ENCODE measurements around the gene AQP2.

AQP2 gene

DNA sequence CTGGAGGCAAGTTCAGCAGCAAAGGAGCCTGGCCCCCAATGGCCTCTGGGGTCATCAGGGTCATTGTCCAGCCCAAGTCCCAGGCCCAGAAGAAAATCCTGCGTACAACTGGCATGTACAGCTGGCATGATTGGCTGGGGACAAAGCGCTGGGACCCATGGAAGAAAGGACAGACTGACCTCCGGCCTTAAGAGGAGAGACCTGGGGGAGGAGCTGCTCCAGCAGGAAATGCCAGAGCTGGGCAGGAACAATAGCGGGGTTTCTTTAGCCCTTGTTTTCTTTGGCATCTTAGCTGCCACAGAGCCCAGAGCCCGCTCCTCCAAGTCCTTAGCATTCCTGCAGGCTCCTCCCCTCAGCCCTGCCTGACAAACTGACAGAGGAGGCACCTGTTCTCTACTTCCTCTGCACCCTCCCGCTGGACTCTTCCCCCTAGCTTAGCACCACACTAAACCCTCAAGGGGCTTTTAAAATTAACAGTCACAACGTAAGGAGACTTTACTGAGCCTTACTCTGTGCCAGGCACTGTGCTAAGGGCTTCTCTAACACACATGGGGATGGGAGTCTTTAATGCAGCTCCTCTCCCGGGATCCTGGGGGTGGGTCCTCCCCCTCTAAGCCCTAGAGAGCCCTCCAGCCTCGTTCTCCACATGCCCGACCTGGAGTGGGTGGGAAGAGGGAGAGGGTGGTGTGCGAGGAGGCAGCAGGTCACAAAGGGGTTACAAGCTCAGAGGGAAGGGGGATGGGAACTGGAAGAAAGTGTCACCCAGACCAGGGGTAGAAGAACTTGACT lies 9.3 kb downstream of the AQP2 start:
- TF ChIP-seq EZH2 (IDR thresholded peaks at IDR 0.05; ENCODE audit: borderline replicate concordance, low read length), result no peak
- TF ChIP-seq, protein P1, sequence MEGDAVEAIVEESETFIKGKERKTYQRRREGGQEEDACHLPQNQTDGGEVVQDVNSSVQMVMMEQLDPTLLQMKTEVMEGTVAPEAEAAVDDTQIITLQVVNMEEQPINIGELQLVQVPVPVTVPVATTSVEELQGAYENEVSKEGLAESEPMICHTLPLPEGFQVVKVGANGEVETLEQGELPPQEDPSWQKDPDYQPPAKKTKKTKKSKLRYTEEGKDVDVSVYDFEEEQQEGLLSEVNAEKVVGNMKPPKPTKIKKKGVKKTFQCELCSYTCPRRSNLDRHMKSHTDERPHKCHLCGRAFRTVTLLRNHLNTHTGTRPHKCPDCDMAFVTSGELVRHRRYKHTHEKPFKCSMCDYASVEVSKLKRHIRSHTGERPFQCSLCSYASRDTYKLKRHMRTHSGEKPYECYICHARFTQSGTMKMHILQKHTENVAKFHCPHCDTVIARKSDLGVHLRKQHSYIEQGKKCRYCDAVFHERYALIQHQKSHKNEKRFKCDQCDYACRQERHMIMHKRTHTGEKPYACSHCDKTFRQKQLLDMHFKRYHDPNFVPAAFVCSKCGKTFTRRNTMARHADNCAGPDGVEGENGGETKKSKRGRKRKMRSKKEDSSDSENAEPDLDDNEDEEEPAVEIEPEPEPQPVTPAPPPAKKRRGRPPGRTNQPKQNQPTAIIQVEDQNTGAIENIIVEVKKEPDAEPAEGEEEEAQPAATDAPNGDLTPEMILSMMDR (IDR thresholded peaks at IDR 0.05; ENCODE audit: low read length), result no peak
- H3K9me3 ChIP-seq (ENCODE audit: low read length), result no peaks in the 10 kb centered on the region
- H3K9ac ChIP-seq (ENCODE audit: low read length), result no peak overlapping the region
- H3K4me2 ChIP-seq (ENCODE audit: low read length), result no peak overlapping the region
- H3K27ac ChIP-seq (ENCODE audit: low read depth, low read length, poor library complexity, severe bottlenecking), result no peak overlapping the region
- no peaks in the 10 kb centered on the region for H3K36me3 ChIP-seq (ENCODE audit: insufficient read depth, low read length)
- no peaks in the 10 kb centered on the region for H3K4me1 ChIP-seq (ENCODE audit: insufficient read depth, low read length, severe bottlenecking)
- H3K4me3 ChIP-seq (ENCODE audit: low read depth, low read length, poor library complexity, severe bottlenecking), result no peak overlapping the region
- no peaks in the 10 kb centered on the region for H3K79me2 ChIP-seq (ENCODE audit: insufficient read depth, low read length)
- no peaks in the 10 kb centered on the region for H3K9me2 ChIP-seq (ENCODE audit: low read depth, low read length)
- no peaks in the 10 kb centered on the region for H3F3A ChIP-seq (ENCODE audit: insufficient read depth, low read length)
- no peak overlapping the region for H2AFZ ChIP-seq (ENCODE audit: low read length)
- H4K20me1 ChIP-seq (ENCODE audit: insufficient read depth, low read length), result no peaks in the 10 kb centered on the region
- peaks cover 10% of the 10 kb centered on the region; the same call in 1 of the 2 replicates for H3K27me3 ChIP-seq (ENCODE audit: insufficient read depth, low read length)

DNA sequence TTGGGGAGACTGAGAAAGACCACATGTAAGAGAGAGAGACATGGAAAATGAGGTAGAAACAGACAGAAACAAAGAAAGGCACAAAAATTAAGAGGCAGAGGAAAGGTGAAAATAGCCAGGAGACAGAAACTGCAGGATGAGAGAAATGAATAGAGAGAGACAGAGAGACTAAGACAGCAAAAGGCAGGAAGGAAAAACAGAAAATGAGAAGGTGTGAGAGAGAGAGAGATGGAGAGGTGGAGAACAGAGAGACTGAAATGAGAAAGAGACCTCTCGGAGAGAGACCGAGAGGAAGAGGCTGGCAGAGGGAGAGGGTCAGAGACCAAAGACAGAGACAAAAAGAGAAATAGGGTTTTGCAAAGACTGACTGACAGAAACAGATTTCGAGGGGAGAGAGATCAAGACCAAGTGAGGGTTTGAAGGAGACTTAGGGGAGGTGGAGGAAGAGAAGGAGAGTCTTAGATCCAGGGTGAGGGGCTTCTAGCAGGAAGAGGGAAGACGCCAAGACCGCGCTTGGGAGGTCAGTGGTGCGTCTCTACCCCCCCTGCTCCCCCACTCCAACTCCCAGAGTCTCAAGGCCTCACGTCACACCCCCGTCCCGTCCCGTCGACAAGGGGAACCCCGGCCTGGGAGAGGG lies 10.1 kb downstream of the AQP2 start:
- H3K79me2 ChIP-seq (ENCODE audit: insufficient read depth, low read length), result no peaks in the 10 kb centered on the region
- H3K9me3 ChIP-seq (ENCODE audit: low read length), result no peaks in the 10 kb centered on the region
- no peak overlapping the region for H3K27ac ChIP-seq (ENCODE audit: low read depth, low read length, poor library complexity, severe bottlenecking)
- TF ChIP-seq EZH2 (IDR thresholded peaks at IDR 0.05; ENCODE audit: borderline replicate concordance, low read length), result no peak
- TF ChIP-seq, protein P1 (IDR thresholded peaks at IDR 0.05; ENCODE audit: low read length), result no peak
- H2AFZ ChIP-seq (ENCODE audit: low read length), result no peak overlapping the region
- no peaks in the 10 kb centered on the region for H3F3A ChIP-seq (ENCODE audit: insufficient read depth, low read length)
- no peaks in the 10 kb centered on the region for H3K36me3 ChIP-seq (ENCODE audit: insufficient read depth, low read length)
- H3K4me2 ChIP-seq (ENCODE audit: low read length), result no peak overlapping the region
- no peak overlapping the region for H3K4me3 ChIP-seq (ENCODE audit: low read depth, low read length, poor library complexity, severe bottlenecking)
- H3K4me1 ChIP-seq (ENCODE audit: insufficient read depth, low read length, severe bottlenecking), result no peaks in the 10 kb centered on the region
- H3K9ac ChIP-seq (ENCODE audit: low read length), result no peak overlapping the region
- peaks cover 10% of the 10 kb centered on the region; the same call in 1 of the 2 replicates for H3K27me3 ChIP-seq (ENCODE audit: insufficient read depth, low read length)
- H4K20me1 ChIP-seq (ENCODE audit: insufficient read depth, low read length), result no peaks in the 10 kb centered on the region
- H3K9me2 ChIP-seq (ENCODE audit: low read depth, low read length), result no peaks in the 10 kb centered on the region

DNA sequence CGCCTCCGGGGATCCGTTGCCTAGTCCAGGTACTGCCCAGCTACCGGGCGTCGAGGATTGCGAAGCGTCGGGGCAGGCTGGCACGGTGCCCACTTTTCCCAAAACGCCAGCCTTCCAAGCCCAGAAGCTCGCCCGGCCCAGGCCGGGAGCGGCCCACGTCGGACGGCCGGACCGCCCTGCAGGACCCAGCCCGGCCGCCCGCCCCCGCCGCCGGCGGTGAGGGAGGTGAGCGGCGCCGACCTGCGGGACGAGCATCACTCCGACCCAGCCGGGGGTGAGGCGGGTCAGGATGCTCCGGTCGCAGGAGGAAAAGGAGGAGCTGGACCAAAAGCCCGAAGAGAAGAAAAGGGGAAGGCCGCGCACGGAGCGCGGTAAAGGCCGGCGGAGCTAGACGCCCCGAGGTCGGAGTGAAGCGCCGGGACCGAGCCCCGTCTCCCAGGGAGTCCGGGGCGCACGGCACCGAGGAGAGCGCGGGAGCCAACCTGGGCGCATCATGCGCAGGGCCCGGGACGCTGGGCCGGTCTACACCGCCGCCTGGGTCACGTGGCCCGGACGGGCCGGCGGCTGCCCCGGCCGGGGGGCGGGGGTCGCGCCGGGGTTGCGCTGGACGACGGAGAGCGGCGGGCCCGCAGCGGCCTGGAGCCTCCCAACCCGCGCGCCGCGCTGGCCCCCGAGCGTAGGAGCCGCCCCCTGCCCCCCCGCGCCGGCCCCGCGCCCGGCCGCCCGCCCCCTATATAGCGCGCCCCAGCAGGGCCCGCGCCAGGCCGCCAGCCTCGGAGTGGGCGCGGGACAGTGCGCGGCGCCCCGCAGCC lies 10.8 kb downstream of the AQP2 start, which contains the start of gene AQP5:
Gene AQP5, plus strand, starts transcription at position 762 of the 812 bp plus-strand sequence. CDS start 146 bp downstream, outside the sequence.
- H3K4me1 ChIP-seq (ENCODE audit: insufficient read depth, low read length, severe bottlenecking), result no peaks in the 10 kb centered on the region
- no peaks in the 10 kb centered on the region for H3K9me3 ChIP-seq (ENCODE audit: low read length)
- H3K4me2 ChIP-seq (ENCODE audit: low read length), result no peak within 1 kb of the TSS
- H4K20me1 ChIP-seq (ENCODE audit: insufficient read depth, low read length), result no peaks in the 10 kb centered on the region
- H3K79me2 ChIP-seq (ENCODE audit: insufficient read depth, low read length), result no peaks in the 10 kb centered on the region
- no peaks in the 10 kb centered on the region for H3K9me2 ChIP-seq (ENCODE audit: low read depth, low read length)
- H3K36me3 ChIP-seq (ENCODE audit: insufficient read depth, low read length), result no peaks in the 10 kb centered on the region
- no peak for TF ChIP-seq EZH2 (IDR thresholded peaks at IDR 0.05; ENCODE audit: borderline replicate concordance, low read length)
- TF ChIP-seq, protein P1 (IDR thresholded peaks at IDR 0.05; ENCODE audit: low read length), result no peak
- H3K9ac ChIP-seq (ENCODE audit: low read length), result no peak within 1 kb of the TSS
- no peaks in the 10 kb centered on the region for H3F3A ChIP-seq (ENCODE audit: insufficient read depth, low read length)
- H3K27me3 ChIP-seq (ENCODE audit: insufficient read depth, low read length), result peaks cover 10% of the 10 kb centered on the region; the same call in 1 of the 2 replicates
- no peak within 1 kb of the TSS for H3K27ac ChIP-seq (ENCODE audit: low read depth, low read length, poor library complexity, severe bottlenecking)
- no peak within 1 kb of the TSS for H2AFZ ChIP-seq (ENCODE audit: low read length)
- no peak within 1 kb of the TSS for H3K4me3 ChIP-seq (ENCODE audit: low read depth, low read length, poor library complexity, severe bottlenecking)

Data from OCI-LY1 (cell line).